ENCODE data around the gene CZIB. TPM values are rescaled to one million over a fixed set of nuclear protein-coding genes. Genes with fewer than 3 reads are reported as not detected.

Gene CZIB
- total RNA-seq, 4 donors from 2014 or later, result 78.9 to 81.9 (median 80.6) TPM

DNA sequence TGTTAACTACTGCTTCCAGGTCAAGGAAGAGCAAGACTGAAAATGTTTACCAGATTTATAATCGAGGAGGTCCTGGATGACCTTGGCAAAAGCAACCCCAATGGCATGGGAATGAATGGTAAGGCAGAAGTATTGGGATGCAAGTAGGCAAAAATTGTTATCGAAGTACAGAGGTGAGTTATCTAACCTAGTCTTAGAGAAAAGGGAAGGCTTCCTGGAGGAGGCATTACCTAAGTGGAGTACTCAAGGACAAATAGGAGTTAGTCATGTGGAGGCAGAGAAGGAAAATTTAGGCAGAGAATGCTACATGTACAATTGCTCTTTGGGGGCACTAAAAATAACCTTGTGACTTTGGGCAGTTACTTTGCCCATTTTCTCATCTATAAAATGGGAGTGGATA is 21.4 kb upstream of the CZIB start:
- TF ChIP-seq POLR2A (IDR thresholded peaks at IDR 0.05), result no peak
- TF ChIP-seq, protein P1, sequence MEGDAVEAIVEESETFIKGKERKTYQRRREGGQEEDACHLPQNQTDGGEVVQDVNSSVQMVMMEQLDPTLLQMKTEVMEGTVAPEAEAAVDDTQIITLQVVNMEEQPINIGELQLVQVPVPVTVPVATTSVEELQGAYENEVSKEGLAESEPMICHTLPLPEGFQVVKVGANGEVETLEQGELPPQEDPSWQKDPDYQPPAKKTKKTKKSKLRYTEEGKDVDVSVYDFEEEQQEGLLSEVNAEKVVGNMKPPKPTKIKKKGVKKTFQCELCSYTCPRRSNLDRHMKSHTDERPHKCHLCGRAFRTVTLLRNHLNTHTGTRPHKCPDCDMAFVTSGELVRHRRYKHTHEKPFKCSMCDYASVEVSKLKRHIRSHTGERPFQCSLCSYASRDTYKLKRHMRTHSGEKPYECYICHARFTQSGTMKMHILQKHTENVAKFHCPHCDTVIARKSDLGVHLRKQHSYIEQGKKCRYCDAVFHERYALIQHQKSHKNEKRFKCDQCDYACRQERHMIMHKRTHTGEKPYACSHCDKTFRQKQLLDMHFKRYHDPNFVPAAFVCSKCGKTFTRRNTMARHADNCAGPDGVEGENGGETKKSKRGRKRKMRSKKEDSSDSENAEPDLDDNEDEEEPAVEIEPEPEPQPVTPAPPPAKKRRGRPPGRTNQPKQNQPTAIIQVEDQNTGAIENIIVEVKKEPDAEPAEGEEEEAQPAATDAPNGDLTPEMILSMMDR (IDR thresholded peaks at IDR 0.05), result no peak
- H3K4me3 ChIP-seq, result no peak overlapping the region
- no peak overlapping the region for H3K27ac ChIP-seq
- H3K27me3 ChIP-seq, result no peaks in the 10 kb centered on the region
- no peak for DNase-seq
- H3K9me3 ChIP-seq, result no peaks in the 10 kb centered on the region
- peaks cover 0 to 5% of the 10 kb centered on the region in 2 donors for H3K4me1 ChIP-seq
- intact Hi-C loops (cut with DNase I; ENCODE audit: low total_unique reads), result no loop called here
- H3K36me3 ChIP-seq, result no peaks in the 10 kb centered on the region

DNA sequence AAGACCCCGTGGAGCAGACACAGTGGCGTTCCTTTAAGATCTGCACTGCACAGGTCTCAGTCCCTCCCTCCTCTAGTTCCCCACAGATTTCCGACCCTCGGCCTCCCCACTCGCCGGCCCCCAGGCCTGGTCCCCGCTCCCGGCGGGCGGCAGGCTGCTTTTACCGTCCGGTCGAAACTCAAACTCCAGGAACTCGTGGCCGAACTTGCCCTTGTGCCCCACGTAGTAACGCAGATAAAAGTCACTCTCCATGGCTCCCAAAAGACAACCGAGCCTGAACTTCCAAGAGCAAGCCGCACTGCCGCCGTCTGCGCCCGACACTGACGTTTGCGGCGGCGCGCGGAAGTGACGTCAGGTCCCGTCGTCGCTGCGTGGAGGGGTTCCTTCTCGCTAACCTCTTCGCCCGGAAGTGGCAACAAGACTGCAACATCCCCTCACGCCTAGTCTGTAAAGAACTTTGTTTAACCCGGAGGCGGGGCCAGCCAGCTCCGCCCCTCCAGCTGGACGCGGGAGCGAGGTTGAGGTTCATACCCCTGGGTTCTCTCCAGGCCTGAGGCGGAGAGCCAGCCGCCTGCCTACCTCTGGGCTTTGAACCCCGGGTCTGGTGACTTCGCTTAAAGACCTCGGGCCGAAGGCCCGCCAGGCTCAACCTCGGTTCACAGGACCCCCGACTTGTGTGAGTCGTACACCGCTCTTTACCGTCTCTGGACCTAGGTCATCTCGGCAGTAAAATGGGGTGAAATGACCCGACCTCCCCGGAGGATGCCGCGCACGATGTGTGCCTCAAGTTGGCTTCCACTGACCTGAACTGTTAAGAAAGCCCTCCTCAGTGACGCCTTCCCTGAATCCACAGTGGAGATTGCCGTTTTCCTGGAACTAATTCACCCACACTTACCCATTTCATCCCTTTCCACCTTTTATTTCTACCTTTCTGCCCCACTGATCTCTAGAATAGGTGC is 18.0 kb upstream of the CZIB start, which contains the start of gene MAGOH:
MAGOH (minus strand) TSS at position 322 of the 959 bp plus-strand sequence; CDS start at position 252, 70 bp downstream.
- peak; percentile 92 to 94 for DNase-seq
- H3K27ac ChIP-seq, result peak within 1 kb of the TSS; percentile 63 to 80
- peak within 1 kb of the TSS; percentile 97 to 100 for H3K4me3 ChIP-seq
- peak; percentile 55 to 81 for TF ChIP-seq POLR2A (IDR thresholded peaks at IDR 0.05)
- TF ChIP-seq, protein P1 (IDR thresholded peaks at IDR 0.05), result peak in 1 of 4 experiments; percentile 42
- H3K36me3 ChIP-seq, result no peaks in the 10 kb centered on the region
- H3K9me3 ChIP-seq, result no peaks in the 10 kb centered on the region
- peaks cover 0 to 5% of the 10 kb centered on the region in 2 donors for H3K4me1 ChIP-seq
- no peaks in the 10 kb centered on the region for H3K27me3 ChIP-seq
- intact Hi-C loops (cut with DNase I; ENCODE audit: low total_unique reads), result no loop called here

DNA sequence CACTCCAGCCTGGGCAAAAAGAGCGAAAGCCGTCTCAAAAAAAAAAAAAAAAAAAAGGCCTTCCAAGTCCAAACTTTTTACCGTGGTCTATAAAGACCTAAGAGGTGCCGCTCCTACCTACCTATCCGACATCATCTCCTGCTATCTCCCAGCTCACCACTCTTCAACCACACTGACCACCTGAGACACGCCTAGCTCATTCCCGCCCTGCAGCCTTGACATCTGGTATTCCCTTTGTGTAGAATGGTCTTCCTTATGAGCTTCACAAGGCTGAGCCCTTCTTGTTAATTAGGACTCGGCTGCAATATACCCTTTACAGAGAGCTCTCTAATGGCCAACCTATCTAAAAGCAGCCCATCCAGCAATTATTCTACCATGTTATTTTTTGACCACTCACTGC is 17.2 kb upstream of the CZIB start:
- H3K36me3 ChIP-seq, result no peaks in the 10 kb centered on the region
- no peaks in the 10 kb centered on the region for H3K9me3 ChIP-seq
- TF ChIP-seq POLR2A (IDR thresholded peaks at IDR 0.05), result no peak
- TF ChIP-seq, protein P1 (IDR thresholded peaks at IDR 0.05), result no peak
- H3K27ac ChIP-seq, result peak overlapping the region; percentile 63 to 80
- H3K27me3 ChIP-seq, result no peaks in the 10 kb centered on the region
- H3K4me1 ChIP-seq, result peaks cover 0 to 5% of the 10 kb centered on the region in 2 donors
- peak overlapping the region; percentile 97 to 100 for H3K4me3 ChIP-seq
- no peak for DNase-seq
- intact Hi-C loops (cut with DNase I; ENCODE audit: low total_unique reads), result no loop called here

DNA sequence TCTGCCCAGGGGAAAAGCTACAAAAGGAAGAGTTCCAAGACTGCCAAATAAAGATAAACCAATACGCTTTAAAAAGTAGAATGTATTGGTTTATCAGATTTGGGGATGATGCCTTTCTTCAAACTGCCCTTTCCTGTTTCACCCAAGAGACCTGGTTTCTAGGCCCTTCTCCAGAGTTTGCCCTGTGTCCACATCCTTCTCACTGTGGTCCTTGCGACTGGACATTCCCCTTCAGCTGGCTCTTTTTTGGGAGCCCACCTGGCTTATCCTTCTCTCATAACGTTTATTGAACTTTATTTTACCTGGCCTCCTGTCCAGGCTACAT is 490 bp upstream of the CZIB start:
- Histone ChIP-seq H3K4me3 (peak overlapping the region; percentile 52 to 91), H3K4me1 (no peaks in the 10 kb centered on the region), H3K27ac (peak overlapping the region; percentile 92 to 95), H3K36me3 (no peaks in the 10 kb centered on the region), H3K27me3 (no peaks in the 10 kb centered on the region), H3K9me3 (no peaks in the 10 kb centered on the region)
- intact Hi-C loops (cut with DNase I; ENCODE audit: low total_unique reads), result no loop called here
- no peak for DNase-seq
- no peak for TF ChIP-seq POLR2A (IDR thresholded peaks at IDR 0.05)
- TF ChIP-seq, protein P1 (IDR thresholded peaks at IDR 0.05), result no peak

DNA sequence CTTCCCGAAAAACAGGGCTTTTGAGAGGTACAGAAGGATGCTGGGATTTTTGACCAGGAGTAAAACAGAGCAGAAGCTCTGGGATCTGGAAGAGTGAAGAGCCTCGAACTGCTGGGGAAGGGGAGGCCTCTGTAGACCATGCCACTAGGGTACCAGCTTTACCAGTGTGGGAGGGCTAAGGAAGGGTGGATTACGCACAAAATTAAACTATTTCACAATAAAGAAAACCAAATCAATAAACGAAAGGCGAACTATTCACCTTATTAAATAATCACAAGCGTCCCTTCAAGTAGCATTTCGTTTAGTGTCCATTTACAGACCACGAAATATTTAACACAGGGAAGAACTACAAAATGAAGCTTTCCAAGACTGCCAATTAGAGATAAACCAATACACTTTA is 723 bp downstream of the CZIB start:
- H3K27me3 ChIP-seq, result no peaks in the 10 kb centered on the region
- DNase-seq, result no peak
- no peak for TF ChIP-seq POLR2A (IDR thresholded peaks at IDR 0.05)
- TF ChIP-seq, protein P1 (IDR thresholded peaks at IDR 0.05), result no peak
- peak overlapping the region; percentile 52 to 91 for H3K4me3 ChIP-seq
- no peaks in the 10 kb centered on the region for H3K9me3 ChIP-seq
- peak overlapping the region; percentile 92 to 95 for H3K27ac ChIP-seq
- no peaks in the 10 kb centered on the region for H3K4me1 ChIP-seq
- no peaks in the 10 kb centered on the region for H3K36me3 ChIP-seq
- intact Hi-C loops (cut with DNase I; ENCODE audit: low total_unique reads), result no loop called here
